HG03442 (cell line): ENCODE data around the gene ENAH.

Source experiments
- ATAC-seq: cut with Tn5 transposase; IDR thresholded peaks from one replicate; pipeline ENCODE4 v1.9.1; 2021; ENCODE audit warnings: mild to moderate bottlenecking, moderate library complexity; ENCODE audit not compliant: unreplicated experiment

Gene ENAH

DNA sequence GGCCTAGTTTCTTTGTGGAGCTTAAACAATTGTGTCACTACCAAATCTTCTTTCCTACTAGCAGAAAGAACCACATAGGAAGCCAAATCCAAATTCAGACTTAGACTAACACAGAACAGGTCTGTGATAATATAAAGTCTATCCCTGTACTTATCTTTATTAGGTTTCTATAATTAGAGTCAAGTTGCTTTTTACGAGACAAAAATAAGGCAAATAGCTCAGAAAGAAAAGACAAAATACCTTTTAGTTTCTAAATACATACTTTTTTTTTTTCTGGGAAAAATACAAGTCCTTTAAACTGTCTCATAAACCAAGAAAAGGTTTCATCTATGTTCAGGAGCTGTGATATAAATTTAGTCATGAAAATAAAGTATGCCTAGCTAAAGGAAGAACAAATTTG lies 146.2 kb downstream of the ENAH start:
- no peak for ATAC-seq

DNA sequence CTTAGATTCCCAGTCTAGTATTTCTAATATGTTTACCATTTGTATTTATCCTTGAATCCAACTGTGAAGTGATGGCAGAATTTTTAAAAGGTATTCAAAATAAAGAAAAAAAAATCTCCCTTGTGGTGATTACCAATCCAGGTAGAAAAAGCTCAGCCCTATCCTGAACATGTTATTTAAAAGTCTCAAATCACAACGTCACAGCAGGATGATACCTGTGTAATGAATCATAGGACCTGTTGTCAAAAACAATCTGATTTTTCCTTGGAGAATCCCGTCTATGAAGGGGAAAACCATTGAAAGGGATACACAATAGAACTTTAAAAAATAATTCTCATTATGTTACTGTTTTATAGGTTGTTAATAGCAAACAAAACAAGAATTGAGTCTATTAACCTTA lies 148.1 kb downstream of the ENAH start:
- no peak for ATAC-seq

DNA sequence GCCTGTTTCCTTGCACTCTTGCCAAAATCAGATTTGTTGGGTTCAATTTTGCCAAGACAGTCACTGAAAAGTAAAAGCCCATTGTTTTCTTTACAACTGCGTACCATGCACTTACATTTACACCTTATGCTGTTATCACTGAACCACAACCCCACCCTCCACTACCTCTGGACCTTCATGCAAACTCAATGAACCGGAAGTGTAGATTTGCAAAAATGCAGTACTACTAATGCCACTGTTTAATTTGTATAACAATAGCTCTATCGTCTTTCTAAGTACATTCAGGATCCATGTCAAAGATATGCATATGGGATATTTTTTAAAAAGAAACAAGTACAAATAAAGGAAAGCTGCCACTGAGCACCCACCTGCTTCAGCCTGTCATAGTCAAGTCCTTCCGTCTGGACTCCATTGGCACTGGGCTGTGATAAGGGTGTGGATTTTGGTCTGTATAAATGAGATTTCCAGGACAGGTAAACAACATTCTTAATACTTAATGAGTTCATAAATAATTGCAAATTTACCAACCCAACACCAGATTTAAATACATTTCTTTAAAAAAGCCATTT lies 152.2 kb downstream of the ENAH start:
- ATAC-seq = no peak

DNA sequence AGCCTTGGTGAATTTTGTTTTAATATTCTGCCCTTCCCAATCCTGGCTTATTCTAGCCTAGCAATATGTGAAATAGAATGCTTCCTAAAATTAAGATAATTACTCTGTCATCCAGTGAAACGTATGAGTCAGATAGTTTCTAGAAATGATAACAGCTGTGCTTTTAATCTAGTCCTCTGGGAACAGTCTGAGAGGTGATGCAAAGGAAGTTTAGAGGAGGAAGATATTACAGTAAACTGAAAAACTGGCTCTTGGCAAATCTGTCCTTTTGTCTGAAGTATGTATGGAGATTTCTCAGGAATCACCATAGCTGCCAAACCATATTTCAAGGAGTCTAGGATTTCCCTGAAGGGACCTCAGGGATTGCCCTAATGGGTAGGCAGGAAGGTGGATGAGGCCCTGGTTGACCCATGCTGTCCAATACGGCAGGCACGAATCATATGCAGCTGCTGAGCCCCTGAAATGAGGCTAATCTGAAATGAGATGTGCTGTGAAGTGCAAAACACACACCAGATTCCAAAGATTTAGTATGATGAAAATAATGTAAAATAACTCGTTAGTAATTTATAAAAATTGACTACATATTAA lies 154.3 kb downstream of the ENAH start:
- ATAC-seq = no peak

DNA sequence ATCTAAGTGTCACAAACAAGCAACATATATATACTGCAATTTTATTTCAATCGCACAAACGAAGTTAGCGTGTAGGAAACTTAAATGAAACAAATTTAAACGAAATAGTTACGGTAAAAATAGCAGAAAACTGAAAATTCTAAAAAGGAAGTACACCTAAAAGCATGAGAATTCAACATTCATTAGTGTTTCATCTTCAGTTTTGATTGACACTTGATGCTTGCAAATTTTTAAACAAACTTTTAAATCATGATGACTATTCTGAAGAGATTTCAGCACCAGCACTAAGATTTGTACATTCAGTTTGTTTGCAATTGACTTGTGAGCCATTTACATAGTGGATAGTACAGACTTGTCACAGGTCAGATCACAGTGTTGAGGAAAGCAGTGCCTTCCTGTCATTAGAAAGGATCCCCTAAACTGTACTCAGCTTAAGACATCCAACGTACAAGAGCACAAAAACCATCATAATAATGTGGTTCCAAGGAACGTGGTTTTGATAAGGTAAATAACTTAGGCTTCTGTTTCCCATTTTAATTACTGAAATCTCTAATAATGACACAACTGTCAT lies 158.0 kb downstream of the ENAH start:
- ATAC-seq = no peak

DNA sequence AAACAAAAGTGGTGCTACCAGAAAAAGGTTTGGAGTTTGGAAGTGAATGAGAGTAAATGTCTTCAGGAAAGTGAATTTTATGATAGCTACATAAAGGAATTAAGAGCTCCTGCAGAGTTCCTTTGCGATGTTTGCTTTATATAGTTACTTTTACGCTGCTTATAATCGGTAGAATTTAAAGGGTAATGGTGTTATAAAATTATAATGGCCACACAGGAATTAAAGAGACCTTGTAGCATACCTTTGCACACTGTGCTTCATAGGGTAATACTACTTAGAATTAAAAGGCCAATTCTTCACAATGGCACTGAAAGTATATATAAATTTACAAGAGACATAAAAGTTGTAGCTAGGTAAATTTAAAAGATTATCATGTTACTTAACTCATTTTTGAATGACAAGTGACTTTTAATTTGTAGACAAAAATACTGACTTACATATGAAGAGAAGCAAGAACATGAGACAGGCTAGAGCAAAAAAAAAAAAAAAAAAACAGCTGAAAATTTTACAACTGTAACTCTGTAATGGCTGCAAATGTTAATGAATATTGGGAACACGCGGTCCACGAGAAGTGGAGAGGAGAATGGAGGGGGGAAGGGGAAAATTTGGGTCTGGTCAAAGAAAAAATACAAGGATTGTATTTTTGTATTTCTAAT lies 159.2 kb downstream of the ENAH start:
- no peak for ATAC-seq

DNA sequence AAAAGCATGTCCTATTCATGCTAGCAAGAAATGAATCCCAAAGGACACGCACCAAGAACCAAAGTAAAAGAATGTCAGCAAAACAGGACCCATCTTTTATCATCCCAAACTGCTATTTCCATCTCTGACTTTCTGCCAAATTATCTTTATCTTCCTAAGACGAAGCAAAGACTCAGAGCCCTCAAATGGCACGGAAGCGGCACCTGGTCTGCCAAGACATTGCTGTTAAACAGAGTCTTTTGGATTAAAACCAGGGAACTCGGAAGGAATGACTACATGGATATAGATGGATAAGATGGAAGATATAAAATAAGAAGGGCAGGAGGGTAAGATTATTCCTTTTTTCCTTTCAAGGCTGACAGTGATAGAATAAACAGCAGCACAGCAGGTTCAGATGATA lies 164.2 kb downstream of the ENAH start:
- no peak for ATAC-seq

DNA sequence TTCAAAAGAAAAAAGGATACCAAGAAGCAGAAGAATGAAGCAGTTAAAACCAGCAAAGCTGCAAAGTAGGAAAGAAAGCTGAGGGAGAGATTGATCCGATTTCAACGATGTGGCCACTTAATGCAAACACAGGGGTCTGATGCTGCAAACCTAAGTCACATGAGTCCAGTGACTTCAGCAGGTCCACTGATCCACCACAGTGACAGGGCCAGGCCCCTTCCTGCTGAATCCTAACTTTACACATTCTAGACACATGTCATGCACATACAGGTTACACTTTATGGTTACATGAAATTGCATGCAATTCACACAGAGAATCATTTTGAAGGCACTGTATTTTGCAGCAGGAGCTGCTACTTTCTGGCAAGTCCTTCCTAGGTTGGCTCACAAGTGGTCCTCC lies 166.1 kb downstream of the ENAH start:
- ATAC-seq = no peak

DNA sequence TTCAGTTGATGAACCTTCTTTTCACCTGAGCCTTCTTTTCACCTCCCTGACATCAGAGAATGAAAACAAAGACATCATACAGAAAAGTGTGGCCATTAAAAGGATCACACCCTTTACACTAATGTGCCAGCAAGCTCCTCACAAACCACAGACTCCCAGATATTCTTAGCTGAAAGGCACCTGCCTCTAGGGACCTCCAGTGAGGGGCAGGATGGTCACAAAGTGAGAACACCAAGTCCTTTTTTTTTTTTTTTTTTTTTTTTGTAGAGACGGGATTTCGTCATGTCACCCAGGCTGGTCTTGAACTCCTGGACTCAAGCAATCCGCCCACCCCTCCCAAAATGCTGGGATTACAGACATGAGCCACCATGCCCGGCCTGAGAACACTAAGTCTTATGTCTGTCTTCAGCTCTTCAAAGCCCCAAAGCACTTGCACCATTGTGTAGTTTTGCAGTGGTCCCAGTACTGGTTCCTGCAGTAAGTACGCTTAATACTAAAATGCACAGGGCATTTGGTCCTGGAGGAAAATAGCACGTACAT lies 166.9 kb downstream of the ENAH start:
- ATAC-seq = no peak

DNA sequence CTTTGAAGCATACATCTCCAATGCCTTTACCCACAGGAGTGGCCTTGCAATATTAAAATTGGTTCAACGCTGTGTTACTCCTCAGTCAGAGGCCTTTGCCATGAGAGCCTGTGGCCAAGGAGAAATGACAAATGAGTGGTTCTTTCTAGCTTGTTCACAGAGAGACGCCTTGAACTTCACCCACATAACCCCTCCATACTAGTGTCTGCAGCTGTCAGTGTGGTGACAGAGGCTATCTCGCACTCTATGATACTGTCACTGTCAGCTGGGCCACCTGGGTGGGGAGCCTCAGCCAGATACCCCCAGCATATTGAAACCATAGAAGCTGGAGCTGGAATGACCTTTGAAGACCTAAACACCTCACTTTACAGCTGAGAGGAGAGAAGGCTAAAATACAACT lies 167.7 kb downstream of the ENAH start:
- ATAC-seq = no peak

DNA sequence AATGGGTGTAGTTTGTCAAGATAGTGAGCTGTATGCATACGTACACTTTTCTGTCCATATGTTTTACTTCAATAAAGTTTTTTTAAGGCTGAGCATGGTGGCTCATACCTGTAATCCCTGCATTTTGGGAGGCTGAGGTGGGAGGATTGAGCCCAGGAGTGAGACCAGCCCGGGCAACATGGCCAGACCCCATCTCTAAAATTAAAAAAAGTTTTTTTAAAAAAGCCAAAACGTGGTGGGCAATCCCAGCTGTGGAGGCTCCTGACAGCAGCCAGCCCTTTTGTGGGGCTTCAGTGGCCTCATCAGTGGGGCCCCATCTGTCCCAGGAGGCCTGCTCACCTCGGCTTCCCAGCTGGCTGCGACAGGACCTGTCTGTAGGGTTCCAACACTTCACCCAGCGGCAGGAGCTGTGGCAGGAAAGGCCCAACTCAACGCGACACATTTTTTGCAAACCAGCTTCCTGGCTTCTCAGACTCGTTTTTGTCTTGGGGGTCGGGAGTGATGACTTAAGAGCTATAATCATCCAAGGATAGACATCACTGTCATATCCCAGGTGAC lies 168.2 kb downstream of the ENAH start:
- ATAC-seq = no peak

DNA sequence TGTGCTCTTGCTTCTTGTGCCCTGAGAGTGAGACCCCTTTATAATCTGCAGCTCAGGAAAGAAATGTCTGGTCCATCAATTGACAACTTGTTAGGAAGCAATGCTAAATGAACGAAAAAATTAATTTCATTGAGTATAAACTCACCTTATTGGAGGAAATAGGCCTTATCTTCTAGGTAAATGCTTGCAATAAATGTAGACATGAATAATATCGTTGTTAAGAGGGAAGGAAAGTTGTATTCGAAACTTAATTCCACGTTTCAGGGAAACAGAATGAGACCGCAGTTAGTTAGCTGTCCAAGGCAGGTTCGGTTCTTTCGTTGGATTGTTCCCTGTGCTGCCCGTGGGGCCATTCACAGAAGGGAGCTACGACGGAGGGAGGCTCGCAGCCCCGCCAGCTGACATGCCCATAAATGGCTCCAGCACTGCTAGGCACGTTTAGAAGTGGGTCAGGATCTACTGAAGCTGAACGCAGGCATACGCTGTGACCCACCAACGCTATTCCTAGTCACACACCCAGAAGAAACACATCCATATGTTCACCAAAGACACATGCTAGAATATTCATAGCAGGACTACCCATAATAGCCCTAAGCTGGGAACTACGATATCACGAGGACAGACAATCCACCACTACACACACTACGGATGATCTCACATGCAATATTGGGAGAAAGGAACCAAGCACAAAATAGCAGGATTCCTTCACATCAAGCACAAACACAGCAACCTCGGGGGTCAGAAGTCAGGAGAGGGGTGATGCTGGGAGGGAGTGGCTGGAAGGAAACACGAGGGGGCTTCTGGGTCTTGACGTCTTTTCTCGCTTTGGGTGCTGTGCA lies 168.9 kb downstream of the ENAH start:
- no peak for ATAC-seq

DNA sequence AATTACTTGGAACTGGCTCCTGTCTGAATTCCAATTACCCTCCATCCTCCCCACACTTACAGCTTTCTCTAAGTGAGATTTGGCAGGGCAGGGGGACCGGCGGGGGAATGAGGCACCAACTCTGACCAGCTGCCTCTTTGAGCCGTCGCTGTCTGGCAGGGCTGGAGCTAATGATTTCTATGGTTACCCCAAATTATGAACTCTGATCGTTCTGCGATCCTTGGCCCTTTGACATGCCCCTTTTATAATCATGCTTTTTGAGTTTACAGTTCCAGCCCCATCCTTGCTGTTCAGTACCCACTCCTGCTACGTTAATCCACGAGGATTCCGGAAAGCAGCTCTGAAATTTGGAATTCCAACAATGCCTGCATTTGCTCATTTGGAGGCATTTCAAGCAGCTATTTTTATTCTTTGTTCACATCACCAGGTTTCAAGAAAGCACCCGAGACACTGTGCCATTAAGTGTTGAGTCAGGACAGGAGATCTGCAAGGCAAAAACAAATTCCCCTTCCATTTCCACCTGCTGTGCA lies 170.4 kb downstream of the ENAH start:
- no peak for ATAC-seq

DNA sequence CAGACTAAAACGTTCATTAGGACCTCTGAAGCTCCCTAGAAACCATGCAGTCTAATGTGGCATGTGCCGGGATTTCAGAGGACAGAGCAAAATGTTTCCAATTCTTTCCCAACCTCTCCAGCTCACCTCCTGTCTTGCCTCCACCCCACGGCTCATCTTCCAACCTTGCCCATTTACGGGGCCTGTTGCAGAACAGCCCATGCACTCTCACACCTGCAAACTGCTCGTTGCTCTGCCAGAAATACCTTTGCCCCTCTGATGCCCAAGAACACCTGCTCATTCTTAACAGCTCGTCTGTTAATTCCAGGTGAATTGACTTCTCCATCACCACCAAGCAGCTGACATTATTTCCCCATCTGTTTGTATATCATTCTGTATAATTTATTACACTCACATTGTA lies 171.2 kb downstream of the ENAH start:
- no peak for ATAC-seq

DNA sequence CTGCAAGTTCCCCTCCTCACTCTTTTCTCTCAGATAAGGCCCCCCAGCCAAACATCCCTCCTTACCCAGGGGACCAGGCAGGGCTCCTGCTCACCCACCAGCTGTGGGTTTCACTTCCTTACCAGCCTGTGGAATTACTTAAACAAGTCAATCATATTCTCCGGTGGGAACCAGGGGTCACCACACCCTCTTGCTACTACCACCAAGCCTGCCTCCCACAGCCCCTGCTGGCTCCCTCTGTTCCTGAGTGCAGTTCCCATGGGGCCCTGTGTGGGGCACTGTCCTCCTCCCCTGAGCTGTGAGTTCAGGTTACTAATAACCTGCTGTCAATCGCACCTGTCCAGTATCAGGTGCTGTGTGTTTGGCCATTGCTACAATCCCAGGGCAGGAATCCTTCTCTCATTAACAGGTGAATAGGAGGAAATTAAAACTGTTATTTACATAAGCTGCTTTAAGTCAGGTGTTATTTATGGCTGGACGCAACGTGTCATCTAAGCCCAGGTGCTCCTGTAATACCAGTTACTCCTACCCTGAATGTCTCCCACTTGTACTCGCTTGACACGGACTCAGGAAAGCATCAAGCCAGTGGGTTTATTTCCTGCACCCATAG lies 172.0 kb downstream of the ENAH start:
- peak; percentile 91 for ATAC-seq

DNA sequence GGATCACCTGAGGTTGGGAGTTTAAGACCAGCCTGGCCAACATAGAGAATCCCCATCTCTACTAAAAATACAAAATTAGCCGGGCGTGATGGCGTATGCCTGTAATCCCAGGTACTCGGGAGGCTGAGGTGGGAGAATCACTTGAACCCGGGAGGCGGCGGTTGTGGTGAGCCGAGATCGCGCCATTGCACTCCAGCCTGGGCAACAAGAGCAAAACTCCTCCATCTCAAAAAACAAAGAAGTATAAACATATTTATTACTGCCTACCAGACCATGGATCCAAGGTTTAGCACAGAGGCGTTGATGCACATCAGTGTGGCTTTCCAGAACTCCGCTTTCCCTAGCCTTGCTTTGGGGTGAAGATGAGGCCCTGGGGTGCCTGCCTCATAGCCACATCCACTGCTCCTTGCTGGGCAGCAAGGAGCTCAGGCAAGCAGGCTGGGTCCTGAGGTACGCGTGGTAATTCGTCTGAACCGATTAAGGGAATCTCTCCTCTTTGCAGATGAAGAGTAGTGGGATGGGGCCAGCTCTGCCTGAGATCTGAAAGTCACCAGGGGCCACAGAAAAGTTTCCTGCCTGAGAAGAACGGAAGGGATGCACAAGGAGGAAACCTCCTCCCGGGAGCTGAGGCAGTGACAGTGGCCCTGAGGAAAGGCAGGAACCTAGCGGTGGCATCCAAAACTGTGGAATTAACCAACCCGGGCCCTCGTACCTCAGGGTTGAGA lies 172.8 kb downstream of the ENAH start:
- ATAC-seq = no peak

DNA sequence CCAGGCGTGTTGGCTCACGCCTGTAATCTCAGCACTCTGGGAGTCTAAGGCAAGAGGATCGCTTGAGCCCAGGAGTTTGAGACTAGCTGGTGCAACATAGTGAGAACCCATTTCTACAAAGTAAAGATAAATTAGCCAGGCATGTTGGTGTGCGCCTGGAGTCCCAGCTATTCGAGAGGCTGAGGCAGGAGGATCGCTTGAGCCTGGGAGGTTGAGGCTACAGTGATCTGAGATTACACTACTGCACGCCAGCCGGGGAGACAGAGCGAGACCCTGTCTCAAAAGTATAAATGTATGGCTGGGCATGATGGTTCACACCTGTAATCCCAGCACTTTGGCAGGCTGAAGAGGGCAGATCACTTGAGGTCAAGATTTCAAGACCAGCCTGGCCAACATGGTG lies 173.6 kb downstream of the ENAH start:
- no peak for ATAC-seq

DNA sequence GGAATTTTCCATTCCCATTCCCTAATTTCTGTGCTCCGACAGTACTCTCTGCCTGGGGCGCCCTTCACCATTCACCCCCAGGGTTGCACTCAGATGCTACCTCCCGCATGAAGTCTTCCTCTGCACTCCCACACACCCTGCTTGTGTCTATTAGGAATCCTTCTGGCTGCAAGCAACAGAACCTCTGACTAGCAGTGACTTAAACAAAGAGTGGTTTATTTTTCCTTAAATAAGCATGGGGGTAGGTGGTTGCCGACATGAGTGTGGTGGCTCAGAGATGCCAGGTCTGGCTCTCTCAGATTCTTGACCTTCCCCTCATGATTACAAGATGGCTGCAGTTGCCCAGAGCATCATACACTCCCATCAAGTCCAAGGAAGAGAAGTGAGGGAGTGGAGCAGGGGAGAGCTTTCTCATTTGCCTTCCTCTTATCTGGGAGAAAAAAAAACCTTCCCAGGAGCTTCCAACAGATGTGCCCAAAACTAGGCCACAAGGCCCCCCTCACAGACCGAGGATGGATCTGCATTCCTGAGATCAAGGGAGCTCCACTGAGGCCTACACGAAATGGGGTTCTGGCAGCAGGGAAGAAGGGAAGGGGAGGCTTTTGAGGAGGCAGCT lies 175.5 kb downstream of the ENAH start:
- ATAC-seq = no peak

DNA sequence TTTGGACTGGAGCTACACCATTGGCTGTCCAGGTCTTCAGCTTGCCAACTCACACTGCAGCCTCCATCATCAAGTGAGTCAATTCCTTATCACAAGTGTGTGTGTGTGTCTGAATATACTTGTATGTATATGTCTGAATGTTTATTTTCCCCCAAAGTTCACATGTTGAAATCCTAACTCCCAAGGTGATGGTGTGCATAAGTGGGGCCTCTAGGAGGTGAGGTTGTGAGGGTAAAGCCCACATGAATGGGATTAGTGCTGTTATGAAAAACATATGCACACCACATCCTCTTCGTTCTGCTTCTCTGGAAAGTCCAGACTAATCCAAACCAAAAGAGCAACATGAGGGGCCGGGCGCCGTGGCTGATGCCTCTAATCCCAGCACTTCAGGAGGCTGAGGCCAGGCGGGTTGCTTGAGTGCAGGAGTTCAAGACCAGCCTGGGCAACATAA lies 176.4 kb downstream of the ENAH start:
- no peak for ATAC-seq
